Measurements from ENCODE around the gene TNFAIP8. TPM values are rescaled to one million over a fixed set of nuclear protein-coding genes. Genes with fewer than 3 reads are reported as not detected.
"Not testable (repeated sequence)": the region's sequence is repeated elsewhere in the genome, so short reads cannot be mapped to it uniquely, and the experiment has no call there.

TNFAIP8 gene
- total RNA-seq, 4 donors from 2014 or later: 2.0 to 42.7 (median 15.5) TPM

DNA sequence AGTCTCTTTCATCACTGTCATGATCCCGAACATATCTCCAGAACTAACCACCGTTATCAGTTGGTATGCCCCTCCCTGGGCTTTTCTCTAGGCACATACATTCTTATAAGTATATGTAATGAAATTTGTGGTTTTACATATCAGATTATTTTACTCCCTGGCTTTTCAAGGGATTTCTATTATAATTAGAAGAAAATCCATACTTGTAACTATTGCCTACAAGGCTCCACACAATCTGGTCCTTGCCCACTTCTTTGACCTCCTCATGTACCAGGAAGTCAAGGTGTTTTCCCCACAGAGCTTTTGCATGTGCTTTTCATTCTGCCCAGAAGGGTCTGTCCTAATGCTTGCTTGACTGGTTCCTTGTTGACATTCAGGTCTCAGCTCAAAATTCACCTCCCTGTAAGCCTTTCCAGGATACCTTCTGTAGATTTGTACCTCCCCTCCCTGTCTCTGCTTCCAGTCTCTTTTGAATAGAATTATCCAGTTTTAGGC is 62.8 kb downstream of the TNFAIP8 start:
- Histone ChIP-seq H3K27ac (no peak overlapping the region), H3K4me3 (no peak overlapping the region), H3K4me1 (no peaks in the 10 kb centered on the region), H3K9me3 (no peaks in the 10 kb centered on the region), H3K27me3 (no peaks in the 10 kb centered on the region), H3K36me3 (no peaks in the 10 kb centered on the region)
- intact Hi-C loops (cut with DNase I; ENCODE audit: low total_unique reads): loop anchor here (10.0 kb wide), 1 partner anchor 434 kb away; the partner anchor contains the start of gene DTWD2
- TF ChIP-seq, protein P1, sequence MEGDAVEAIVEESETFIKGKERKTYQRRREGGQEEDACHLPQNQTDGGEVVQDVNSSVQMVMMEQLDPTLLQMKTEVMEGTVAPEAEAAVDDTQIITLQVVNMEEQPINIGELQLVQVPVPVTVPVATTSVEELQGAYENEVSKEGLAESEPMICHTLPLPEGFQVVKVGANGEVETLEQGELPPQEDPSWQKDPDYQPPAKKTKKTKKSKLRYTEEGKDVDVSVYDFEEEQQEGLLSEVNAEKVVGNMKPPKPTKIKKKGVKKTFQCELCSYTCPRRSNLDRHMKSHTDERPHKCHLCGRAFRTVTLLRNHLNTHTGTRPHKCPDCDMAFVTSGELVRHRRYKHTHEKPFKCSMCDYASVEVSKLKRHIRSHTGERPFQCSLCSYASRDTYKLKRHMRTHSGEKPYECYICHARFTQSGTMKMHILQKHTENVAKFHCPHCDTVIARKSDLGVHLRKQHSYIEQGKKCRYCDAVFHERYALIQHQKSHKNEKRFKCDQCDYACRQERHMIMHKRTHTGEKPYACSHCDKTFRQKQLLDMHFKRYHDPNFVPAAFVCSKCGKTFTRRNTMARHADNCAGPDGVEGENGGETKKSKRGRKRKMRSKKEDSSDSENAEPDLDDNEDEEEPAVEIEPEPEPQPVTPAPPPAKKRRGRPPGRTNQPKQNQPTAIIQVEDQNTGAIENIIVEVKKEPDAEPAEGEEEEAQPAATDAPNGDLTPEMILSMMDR (IDR thresholded peaks at IDR 0.05): no peak
- TF ChIP-seq POLR2A (IDR thresholded peaks at IDR 0.05): no peak
- no peak for DNase-seq

DNA sequence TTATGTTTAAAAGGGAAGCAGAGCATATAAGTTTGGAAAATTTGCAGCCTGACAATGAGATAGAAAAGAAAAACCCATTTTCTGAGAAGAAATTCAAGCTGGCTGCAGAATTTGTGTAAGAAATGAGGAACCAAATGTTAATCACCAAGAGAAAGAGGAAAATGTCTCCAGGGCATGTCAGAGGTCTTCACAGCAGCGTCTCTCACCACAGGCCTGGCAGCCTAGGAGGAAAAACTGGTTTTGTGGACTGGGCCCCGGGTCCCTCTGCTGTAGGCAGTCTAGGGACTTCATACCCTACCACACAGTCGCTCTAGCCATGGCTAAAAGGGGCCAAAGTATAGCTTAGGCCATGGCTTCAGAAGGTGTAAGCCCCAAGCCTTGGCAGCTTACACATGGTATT is 64.3 kb downstream of the TNFAIP8 start:
- TF ChIP-seq, protein P1 (IDR thresholded peaks at IDR 0.05): no peak
- no peak for TF ChIP-seq POLR2A (IDR thresholded peaks at IDR 0.05)
- intact Hi-C loops (cut with DNase I; ENCODE audit: low total_unique reads): no loop called here
- no peaks in the 10 kb centered on the region for H3K36me3 ChIP-seq
- no peaks in the 10 kb centered on the region for H3K9me3 ChIP-seq
- H3K4me3 ChIP-seq: no peak overlapping the region
- H3K27ac ChIP-seq: no peak overlapping the region
- H3K27me3 ChIP-seq: no peaks in the 10 kb centered on the region
- H3K4me1 ChIP-seq: no peaks in the 10 kb centered on the region
- DNase-seq: no peak

DNA sequence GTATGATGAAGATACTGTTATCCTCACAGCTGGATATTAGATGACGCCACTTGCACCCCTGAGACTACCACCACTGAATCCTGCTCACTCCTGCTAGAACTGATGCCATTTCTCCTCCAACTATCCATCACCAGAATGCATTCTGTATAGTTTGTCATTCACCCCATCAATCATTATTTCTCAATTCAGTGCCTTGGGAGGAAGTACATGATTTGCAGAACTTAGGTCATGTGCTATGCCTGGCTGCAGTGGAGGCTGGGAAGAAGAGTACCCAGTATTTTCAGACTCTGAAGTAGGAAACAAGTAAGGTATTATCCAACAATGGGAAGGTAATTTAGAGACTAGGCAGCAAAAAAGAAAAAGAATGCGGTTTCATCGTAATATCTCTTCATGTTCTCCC is 70.2 kb downstream of the TNFAIP8 start:
- H3K4me1 ChIP-seq: no peaks in the 10 kb centered on the region
- H3K9me3 ChIP-seq: no peaks in the 10 kb centered on the region
- H3K36me3 ChIP-seq: no peaks in the 10 kb centered on the region
- intact Hi-C loops (cut with DNase I; ENCODE audit: low total_unique reads): no loop called here
- no peak for DNase-seq
- no peaks in the 10 kb centered on the region for H3K27me3 ChIP-seq
- no peak for TF ChIP-seq POLR2A (IDR thresholded peaks at IDR 0.05)
- TF ChIP-seq, protein P1 (IDR thresholded peaks at IDR 0.05): no peak
- no peak overlapping the region for H3K27ac ChIP-seq
- H3K4me3 ChIP-seq: no peak overlapping the region

DNA sequence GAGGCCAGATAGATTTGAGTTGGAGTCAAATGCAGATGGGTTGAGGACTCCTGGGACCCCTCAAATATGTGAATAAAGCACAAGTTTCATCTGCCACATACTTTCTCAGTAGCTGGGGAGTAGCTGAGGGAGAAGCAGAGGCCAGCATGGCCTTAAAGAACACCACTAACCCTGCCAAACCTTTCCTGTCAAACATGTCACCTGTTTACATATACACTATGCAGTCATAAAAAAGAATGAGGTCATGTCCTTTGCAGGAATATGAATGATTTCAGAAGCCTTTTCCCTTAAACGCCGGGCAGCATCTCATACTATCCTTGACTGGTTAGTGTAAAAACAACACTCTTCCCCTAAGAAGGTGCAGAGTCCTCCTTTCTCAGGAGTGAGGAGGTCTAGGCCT is 71.2 kb downstream of the TNFAIP8 start:
- TF ChIP-seq, protein P1 (IDR thresholded peaks at IDR 0.05): no peak
- no peak for TF ChIP-seq POLR2A (IDR thresholded peaks at IDR 0.05)
- intact Hi-C loops (cut with DNase I; ENCODE audit: low total_unique reads): no loop called here
- Histone ChIP-seq H3K4me3 (no peak overlapping the region), H3K27me3 (no peaks in the 10 kb centered on the region), H3K9me3 (no peaks in the 10 kb centered on the region), H3K4me1 (no peaks in the 10 kb centered on the region), H3K27ac (no peak overlapping the region), H3K36me3 (no peaks in the 10 kb centered on the region)
- no peak for DNase-seq

DNA sequence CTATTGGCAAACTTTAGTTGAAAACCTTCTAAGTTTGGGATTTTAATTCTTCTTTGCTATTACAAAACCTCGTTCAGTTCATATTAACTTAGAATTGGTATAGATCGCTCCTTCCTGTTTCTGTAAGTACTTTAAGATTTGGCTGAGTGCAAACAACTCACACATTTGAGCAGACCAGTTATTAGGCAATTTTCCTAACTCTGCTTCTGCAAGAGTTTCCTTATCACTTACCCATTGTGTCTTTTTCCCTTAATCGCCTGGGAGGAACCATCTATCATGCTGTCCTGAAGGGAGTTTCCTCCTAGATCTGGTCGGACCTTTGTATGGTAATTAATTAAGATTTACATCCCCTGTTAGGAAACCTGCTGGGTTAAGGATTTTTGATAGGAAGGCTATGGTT is 71.8 kb downstream of the TNFAIP8 start:
- DNase-seq; H3K9me3 ChIP-seq; H3K4me3 ChIP-seq; H3K27me3 ChIP-seq; H3K27ac ChIP-seq; H3K4me1 ChIP-seq; H3K36me3 ChIP-seq; intact Hi-C loops (cut with DNase I; ENCODE audit: low total_unique reads): not testable (repeated sequence)

DNA sequence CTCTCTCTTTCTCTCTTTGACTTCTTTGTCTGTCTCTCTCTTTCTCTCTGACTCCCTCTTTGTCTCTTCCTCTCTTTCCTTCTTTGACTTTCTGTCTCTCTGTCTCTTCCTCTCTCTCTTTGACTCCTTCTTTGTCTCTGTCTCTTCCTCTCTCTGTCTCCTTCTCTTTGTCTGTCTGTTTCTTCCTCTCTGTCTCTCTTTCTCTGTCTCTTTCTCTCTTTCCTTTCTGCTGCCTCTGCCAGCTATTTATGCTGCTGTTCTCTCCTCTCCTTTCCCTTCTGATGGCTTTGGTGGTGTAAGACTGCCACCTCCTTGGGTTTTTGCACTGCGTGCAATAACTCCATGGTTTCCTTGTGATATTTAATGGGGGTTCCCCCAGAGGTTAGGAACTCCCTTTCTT is 72.3 kb downstream of the TNFAIP8 start:
- H3K9me3 ChIP-seq; H3K4me3 ChIP-seq; intact Hi-C loops (cut with DNase I; ENCODE audit: low total_unique reads); DNase-seq; H3K4me1 ChIP-seq; H3K27me3 ChIP-seq; H3K27ac ChIP-seq; H3K36me3 ChIP-seq: not testable (repeated sequence)

DNA sequence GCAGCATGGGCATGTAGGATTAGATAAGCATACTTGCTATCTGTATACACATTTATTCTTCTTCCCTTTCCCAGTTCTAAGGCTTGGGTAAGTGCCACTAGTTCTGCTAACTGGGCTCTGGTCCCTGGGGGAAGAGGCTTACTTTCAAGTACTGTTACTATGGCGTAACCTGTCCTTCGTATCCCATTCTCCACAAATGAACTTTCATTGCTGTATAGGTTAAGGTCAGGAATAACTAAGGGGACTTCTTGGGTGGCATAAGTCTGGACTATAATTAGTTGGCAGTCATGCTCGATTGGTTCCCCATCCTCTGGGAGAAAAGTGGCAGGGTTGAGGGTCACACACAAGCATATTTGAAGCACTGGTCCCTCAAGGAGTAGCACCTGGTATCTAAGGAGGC is 72.8 kb downstream of the TNFAIP8 start:
- H3K27me3 ChIP-seq; H3K36me3 ChIP-seq; H3K27ac ChIP-seq; intact Hi-C loops (cut with DNase I; ENCODE audit: low total_unique reads); H3K4me3 ChIP-seq; H3K4me1 ChIP-seq; DNase-seq; H3K9me3 ChIP-seq: not testable (repeated sequence)

DNA sequence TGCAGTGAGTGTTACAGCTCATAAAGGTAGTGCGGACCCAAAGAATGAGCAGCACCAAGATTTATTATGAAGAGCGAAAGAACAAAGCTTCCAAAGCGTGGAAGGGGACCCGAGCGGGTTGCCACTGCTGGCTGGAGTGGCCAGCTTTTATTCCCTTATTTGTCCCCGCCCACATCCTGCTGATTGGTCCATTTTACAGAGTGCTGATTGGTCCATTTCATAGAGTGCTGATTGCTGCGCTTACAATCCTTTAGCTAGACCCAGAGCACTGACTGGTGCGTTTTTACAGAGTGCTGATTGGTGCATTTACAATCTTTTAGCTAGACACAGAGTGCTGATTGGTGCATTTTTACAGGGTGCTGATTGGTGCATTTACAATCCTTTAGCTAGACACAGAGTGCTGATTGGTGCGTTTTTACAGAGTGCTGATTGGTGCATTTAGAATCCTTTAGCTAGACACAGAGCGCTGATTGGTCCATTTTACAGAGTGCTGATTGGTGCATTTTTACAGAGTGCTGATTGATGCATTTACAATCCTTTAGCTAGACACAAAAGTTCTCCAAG is 76.9 kb downstream of the TNFAIP8 start:
- H3K9me3 ChIP-seq; intact Hi-C loops (cut with DNase I; ENCODE audit: low total_unique reads): not testable (repeated sequence)

More for the DNA sequence above, 76.9 kb downstream of the TNFAIP8 start:
- not testable (repeated sequence) for H3K4me1 ChIP-seq, H3K36me3 ChIP-seq, H3K27me3 ChIP-seq, DNase-seq, H3K27ac ChIP-seq, H3K4me3 ChIP-seq

Measured in uterus (tissue), 4 donors.